Measurements from ENCODE around the gene DRGX.

The DRGX gene

DNA sequence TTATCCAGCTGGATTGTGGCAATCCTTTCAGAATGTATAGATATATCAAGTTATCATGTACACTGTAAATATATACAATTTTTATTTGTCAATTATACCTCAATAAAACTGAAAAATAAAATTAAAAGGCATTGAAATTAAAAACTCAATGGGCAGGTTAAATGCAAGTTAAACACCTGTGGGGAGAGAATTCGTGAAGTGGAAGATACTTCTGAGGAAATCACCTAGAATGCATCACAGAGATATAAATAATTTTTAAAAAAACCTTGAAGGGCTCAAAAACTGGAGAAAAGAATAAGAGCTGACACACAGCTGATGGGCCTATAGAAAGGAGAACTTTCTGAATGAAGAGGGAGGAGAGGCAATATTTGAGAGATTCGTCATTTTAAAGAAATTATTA, 37.2 kb upstream of the DRGX start:
- H3K36me3 ChIP-seq = no peaks in the 10 kb centered on the region
- no peak overlapping the region for H3K27ac ChIP-seq
- no peaks in the 10 kb centered on the region for H3K27me3 ChIP-seq
- TF ChIP-seq, protein P1, sequence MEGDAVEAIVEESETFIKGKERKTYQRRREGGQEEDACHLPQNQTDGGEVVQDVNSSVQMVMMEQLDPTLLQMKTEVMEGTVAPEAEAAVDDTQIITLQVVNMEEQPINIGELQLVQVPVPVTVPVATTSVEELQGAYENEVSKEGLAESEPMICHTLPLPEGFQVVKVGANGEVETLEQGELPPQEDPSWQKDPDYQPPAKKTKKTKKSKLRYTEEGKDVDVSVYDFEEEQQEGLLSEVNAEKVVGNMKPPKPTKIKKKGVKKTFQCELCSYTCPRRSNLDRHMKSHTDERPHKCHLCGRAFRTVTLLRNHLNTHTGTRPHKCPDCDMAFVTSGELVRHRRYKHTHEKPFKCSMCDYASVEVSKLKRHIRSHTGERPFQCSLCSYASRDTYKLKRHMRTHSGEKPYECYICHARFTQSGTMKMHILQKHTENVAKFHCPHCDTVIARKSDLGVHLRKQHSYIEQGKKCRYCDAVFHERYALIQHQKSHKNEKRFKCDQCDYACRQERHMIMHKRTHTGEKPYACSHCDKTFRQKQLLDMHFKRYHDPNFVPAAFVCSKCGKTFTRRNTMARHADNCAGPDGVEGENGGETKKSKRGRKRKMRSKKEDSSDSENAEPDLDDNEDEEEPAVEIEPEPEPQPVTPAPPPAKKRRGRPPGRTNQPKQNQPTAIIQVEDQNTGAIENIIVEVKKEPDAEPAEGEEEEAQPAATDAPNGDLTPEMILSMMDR (IDR thresholded peaks at IDR 0.05) = no peak
- H3K4me1 ChIP-seq (ENCODE audit: control insufficient read depth in 1 of 2, insufficient read depth in 1 of 2, low read depth in 1 of 2, low read length in 1 of 2) = peaks cover 5 to 16% of the 10 kb centered on the region in 2 experiments
- no peaks in the 10 kb centered on the region for H3K9me3 ChIP-seq
- no peak overlapping the region for H3K4me3 ChIP-seq (ENCODE audit: low read depth in 1 of 2, low read length in 1 of 2)

GRCh38 chr10:49431426-49431825, 35.5 kb upstream of the DRGX start:
- TF ChIP-seq, protein P1 (IDR thresholded peaks at IDR 0.05) = no peak
- H3K4me1 ChIP-seq (ENCODE audit: control insufficient read depth in 1 of 2, insufficient read depth in 1 of 2, low read depth in 1 of 2, low read length in 1 of 2) = peaks cover 19 to 25% of the 10 kb centered on the region in 2 experiments
- no peak overlapping the region for H3K4me3 ChIP-seq (ENCODE audit: low read depth in 1 of 2, low read length in 1 of 2)
- H3K36me3 ChIP-seq = no peaks in the 10 kb centered on the region
- no peaks in the 10 kb centered on the region for H3K9me3 ChIP-seq
- H3K27me3 ChIP-seq = no peaks in the 10 kb centered on the region
- H3K27ac ChIP-seq = no peak overlapping the region

DNA sequence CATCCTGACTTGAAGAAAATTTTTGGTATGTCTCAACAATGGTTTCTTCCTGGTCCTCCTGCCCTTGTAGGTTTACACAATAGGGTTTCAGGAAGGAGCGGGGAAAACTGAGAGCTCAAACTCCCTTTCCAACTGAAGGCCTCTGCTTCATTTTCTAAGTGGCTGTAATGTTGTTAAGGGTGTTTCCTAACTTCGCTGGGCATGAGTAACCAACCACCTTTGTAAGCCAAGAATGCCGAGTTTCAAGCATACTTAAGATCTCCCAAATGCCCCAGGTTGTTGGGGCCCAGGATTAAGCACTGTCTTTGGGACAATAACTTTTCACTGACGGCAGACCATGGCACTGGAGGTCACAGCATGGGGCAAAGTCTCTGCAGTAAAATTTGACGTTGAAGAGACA, 33.6 kb upstream of the DRGX start:
- no peaks in the 10 kb centered on the region for H3K27me3 ChIP-seq
- H3K4me3 ChIP-seq (ENCODE audit: low read depth in 1 of 2, low read length in 1 of 2) = no peak overlapping the region
- H3K9me3 ChIP-seq = no peaks in the 10 kb centered on the region
- TF ChIP-seq, protein P1 (IDR thresholded peaks at IDR 0.05) = no peak
- H3K27ac ChIP-seq = no peak overlapping the region
- no peaks in the 10 kb centered on the region for H3K36me3 ChIP-seq
- H3K4me1 ChIP-seq (ENCODE audit: control insufficient read depth in 1 of 2, insufficient read depth in 1 of 2, low read depth in 1 of 2, low read length in 1 of 2) = peaks cover 20 to 25% of the 10 kb centered on the region in 2 experiments

DNA sequence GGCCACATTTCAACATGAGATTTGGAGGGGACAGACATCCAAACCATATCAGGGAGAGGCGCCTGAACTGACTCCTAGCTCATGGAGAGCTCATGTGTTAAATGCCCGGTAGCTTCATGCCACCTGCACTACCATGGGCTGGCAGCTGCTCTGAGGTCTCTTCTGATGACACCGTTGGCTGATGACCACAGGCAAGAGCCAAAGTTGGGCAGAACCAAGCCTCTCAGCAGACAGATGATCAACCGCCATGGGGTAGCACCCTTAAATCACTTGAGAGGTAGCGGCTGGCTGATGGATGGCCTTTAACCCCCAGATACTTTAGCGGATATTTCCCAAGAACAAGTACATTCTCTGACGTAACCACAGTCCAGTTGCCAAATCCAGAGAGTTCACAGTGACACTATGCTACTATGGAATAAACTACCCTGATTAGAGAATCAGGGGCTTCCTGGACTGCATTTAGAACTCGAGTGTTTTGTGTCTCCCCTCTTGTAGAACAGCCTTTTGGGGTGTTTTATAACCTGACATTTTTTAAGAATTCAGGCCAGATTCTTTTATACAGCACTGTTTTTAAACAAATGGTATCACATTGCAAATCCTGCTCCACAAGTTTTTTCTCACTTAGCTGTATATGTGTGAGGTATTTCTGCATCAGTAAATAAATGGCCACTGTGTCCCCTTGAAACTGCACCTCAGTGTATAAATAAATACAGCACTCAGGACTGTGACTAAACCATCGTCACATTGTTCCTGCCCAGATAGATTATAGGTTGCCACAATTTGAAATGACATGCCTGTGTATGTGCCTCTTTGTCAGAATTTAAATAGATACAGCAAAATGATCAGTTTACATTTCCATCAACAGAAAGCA, 30.8 kb upstream of the DRGX start:
- no peak overlapping the region for H3K4me3 ChIP-seq (ENCODE audit: low read depth in 1 of 2, low read length in 1 of 2)
- no peaks in the 10 kb centered on the region for H3K27me3 ChIP-seq
- no peaks in the 10 kb centered on the region for H3K9me3 ChIP-seq
- no peak overlapping the region for H3K27ac ChIP-seq
- TF ChIP-seq, protein P1 (IDR thresholded peaks at IDR 0.05) = no peak
- H3K36me3 ChIP-seq = no peaks in the 10 kb centered on the region
- peaks cover 20 to 25% of the 10 kb centered on the region in 2 experiments for H3K4me1 ChIP-seq (ENCODE audit: control insufficient read depth in 1 of 2, insufficient read depth in 1 of 2, low read depth in 1 of 2, low read length in 1 of 2)

GRCh38 chr10:49419005-49419404, 23.1 kb upstream of the DRGX start:
- Histone ChIP-seq H3K4me3 (ENCODE audit: low read depth in 1 of 2, low read length in 1 of 2) (no peak overlapping the region), H3K27ac (no peak overlapping the region), H3K27me3 (no peaks in the 10 kb centered on the region), H3K36me3 (no peaks in the 10 kb centered on the region), H3K9me3 (no peaks in the 10 kb centered on the region), H3K4me1 (ENCODE audit: control insufficient read depth in 1 of 2, insufficient read depth in 1 of 2, low read depth in 1 of 2, low read length in 1 of 2) (peaks cover 0 to 3% of the 10 kb centered on the region in 2 experiments)
- TF ChIP-seq, protein P1 (IDR thresholded peaks at IDR 0.05) = no peak
